ENCODE data around the gene SMAD1. TPM values are rescaled to one million over a fixed set of nuclear protein-coding genes. Genes with fewer than 3 reads are reported as not detected.
A peak's percentile ranks its signal among the peaks of the same experiment; 100 is the strongest.

SMAD1 gene
- total RNA-seq, 1 donor from 2014 or later: 38.6 TPM

- no peak overlapping the region for H3K27ac ChIP-seq (ENCODE audit: low read depth, low read length)
- no peaks in the 10 kb centered on the region for H3K27me3 ChIP-seq (ENCODE audit: control insufficient read depth in 3 of 3, insufficient read depth in 3 of 3, low read length in 3 of 3)
- H3K4me1 ChIP-seq (ENCODE audit: control insufficient read depth in 3 of 3, insufficient read depth in 3 of 3, low read length in 3 of 3): no peaks in the 10 kb centered on the region
- no peaks in the 10 kb centered on the region for H3K36me3 ChIP-seq (ENCODE audit: control insufficient read depth in 3 of 3, insufficient read depth in 3 of 3, low read length in 3 of 3)
- no peak overlapping the region for H3K4me3 ChIP-seq (ENCODE audit: low read length in 3 of 3)
- H3K9ac ChIP-seq (ENCODE audit: low read depth in 1 of 3, low read length in 3 of 3): no peak overlapping the region
- no peaks in the 10 kb centered on the region for H3K9me3 ChIP-seq (ENCODE audit: control insufficient read depth in 3 of 3, low read length in 3 of 3)
These were observed 29.0 kb upstream of the SMAD1 start for GRCh38 chr4:145452447-145453162.

DNA sequence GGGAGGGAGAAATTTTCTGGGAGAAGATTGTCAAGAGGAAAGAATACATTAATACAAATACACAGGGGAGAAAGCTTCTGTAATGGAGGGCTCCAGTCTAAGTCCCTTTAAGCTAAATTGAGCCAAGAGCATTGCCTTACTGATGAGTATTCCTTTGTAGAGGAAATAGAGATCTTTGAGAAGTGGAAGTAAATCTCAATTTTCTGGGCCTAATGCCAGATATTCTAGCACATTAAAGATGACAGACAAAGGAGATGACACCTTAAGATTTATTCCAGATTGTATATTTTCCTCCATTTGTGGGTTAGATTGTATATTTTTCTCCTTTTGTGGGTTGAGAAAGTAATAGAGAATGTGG, 28.5 kb upstream of the SMAD1 start:
- no peak overlapping the region for H3K4me3 ChIP-seq (ENCODE audit: low read length in 3 of 3)
- H3K27ac ChIP-seq (ENCODE audit: low read depth, low read length): no peak overlapping the region
- H3K27me3 ChIP-seq (ENCODE audit: control insufficient read depth in 3 of 3, insufficient read depth in 3 of 3, low read length in 3 of 3): no peaks in the 10 kb centered on the region
- no peak overlapping the region for H3K9ac ChIP-seq (ENCODE audit: low read depth in 1 of 3, low read length in 3 of 3)
- H3K4me1 ChIP-seq (ENCODE audit: control insufficient read depth in 3 of 3, insufficient read depth in 3 of 3, low read length in 3 of 3): no peaks in the 10 kb centered on the region
- no peaks in the 10 kb centered on the region for H3K36me3 ChIP-seq (ENCODE audit: control insufficient read depth in 3 of 3, insufficient read depth in 3 of 3, low read length in 3 of 3)
- H3K9me3 ChIP-seq (ENCODE audit: control insufficient read depth in 3 of 3, low read length in 3 of 3): no peaks in the 10 kb centered on the region

- Histone ChIP-seq H3K4me1 (ENCODE audit: control insufficient read depth in 3 of 3, insufficient read depth in 3 of 3, low read length in 3 of 3) (no peaks in the 10 kb centered on the region), H3K27me3 (ENCODE audit: control insufficient read depth in 3 of 3, insufficient read depth in 3 of 3, low read length in 3 of 3) (no peaks in the 10 kb centered on the region), H3K36me3 (ENCODE audit: control insufficient read depth in 3 of 3, insufficient read depth in 3 of 3, low read length in 3 of 3) (no peaks in the 10 kb centered on the region), H3K4me3 (ENCODE audit: low read length in 3 of 3) (no peak overlapping the region), H3K9ac (ENCODE audit: low read depth in 1 of 3, low read length in 3 of 3) (no peak overlapping the region), H3K9me3 (ENCODE audit: control insufficient read depth in 3 of 3, low read length in 3 of 3) (peaks cover 0 to 4% (median 0%) of the 10 kb centered on the region in 3 donors), H3K27ac (ENCODE audit: low read depth, low read length) (no peak overlapping the region)
These were observed 8.4 kb upstream of the SMAD1 start for GRCh38 chr4:145473203-145473602.

DNA sequence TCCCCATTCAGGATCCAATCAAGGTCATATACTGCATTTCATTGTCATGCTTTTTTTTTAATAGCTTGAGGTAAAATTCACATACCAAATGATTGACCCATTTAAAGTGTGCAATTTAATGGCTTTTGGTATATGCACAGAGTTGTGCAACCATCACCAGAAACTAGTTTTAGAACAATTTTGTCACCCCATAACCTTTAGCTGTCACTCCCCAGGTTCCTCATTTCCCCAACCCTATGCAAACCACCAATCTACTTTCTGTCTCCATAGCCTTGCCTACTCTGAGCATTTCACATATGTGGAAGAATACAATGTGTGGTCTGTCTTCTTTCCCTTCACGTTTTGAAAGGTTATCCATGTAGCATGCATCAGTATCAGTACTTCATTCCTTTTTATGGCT, 1.4 kb upstream of the SMAD1 start:
- no peak overlapping the region for H3K27ac ChIP-seq (ENCODE audit: low read depth, low read length)

DNA sequence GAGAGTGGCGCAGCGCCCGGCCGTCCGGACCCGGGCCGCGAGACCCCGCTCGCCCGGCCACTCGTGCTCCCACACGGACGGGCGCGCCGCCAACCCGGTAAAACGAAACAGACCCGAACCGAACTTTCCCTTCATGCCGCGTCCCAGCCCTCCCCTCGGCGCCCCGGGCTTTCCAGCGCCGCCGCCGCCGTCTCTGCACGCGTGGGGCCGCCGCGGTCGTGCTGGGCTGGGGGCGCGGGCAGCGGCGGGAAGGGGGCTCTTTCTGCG, 222 bp downstream of the SMAD1 start:
- peak overlapping the region; percentile 90 for H3K9ac ChIP-seq (ENCODE audit: low read depth in 1 of 3, low read length in 3 of 3)
- H3K4me1 ChIP-seq (ENCODE audit: control insufficient read depth in 3 of 3, insufficient read depth in 3 of 3, low read length in 3 of 3): peaks cover 10 to 25% (median 13%) of the 10 kb centered on the region in 3 donors
- H3K4me3 ChIP-seq (ENCODE audit: low read length in 3 of 3): peak overlapping the region; percentile 78 to 94 (median 79)

More for the DNA sequence above, 1.4 kb upstream of the SMAD1 start:
- Histone ChIP-seq H3K27me3 (ENCODE audit: control insufficient read depth in 3 of 3, insufficient read depth in 3 of 3, low read length in 3 of 3) (no peaks in the 10 kb centered on the region), H3K4me1 (ENCODE audit: control insufficient read depth in 3 of 3, insufficient read depth in 3 of 3, low read length in 3 of 3) (peaks cover 10 to 25% (median 13%) of the 10 kb centered on the region in 3 donors), H3K9me3 (ENCODE audit: control insufficient read depth in 3 of 3, low read length in 3 of 3) (no peaks in the 10 kb centered on the region), H3K9ac (ENCODE audit: low read depth in 1 of 3, low read length in 3 of 3) (no peak overlapping the region), H3K36me3 (ENCODE audit: control insufficient read depth in 3 of 3, insufficient read depth in 3 of 3, low read length in 3 of 3) (no peaks in the 10 kb centered on the region), H3K4me3 (ENCODE audit: low read length in 3 of 3) (no peak overlapping the region)

DNA sequence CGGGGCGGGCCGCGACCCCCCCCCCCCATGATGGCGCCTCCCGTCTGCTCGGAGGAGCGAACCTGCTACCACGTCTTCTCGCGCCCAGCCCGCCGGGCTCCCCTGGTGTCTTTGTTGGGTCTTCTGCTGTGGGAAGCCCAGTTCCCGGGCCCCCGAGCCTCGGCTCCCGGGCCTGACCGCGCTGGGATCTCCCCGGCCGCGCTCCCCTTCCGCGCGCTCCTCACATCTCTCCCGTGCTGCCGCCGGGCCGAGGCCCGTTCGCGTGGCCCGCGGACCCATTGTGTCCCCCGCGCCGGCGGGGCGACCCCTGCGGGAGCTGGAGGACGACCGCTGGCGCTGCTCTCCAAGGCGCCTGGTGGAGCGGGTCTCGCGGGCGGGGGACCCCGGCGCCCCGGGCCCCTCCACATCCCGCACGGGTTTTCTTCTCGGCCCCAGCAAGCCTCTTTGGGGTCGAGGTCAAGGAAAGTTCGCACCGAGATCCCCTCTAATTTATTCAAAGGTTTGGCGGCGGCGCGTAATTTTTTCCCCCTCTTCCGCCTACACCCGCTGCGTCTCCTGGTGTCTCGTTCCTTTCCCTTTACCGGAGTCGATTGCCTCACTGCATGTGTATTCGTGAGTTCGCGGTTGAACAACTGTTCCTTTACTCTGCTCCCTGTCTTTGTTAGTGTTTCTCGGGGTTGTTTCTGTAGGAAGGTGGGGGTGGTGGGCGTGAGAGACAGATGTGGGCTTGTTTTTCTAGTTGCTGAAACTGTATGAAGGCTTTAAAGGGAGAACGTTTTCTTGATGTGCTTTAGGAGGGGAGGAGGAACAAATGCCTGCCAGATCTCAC, 770 bp downstream of the SMAD1 start:
- Histone ChIP-seq H3K27ac (ENCODE audit: low read depth, low read length) (peak overlapping the region; percentile 95), H3K4me1 (ENCODE audit: control insufficient read depth in 3 of 3, insufficient read depth in 3 of 3, low read length in 3 of 3) (peaks cover 10 to 25% (median 17%) of the 10 kb centered on the region in 3 donors), H3K36me3 (ENCODE audit: control insufficient read depth in 3 of 3, insufficient read depth in 3 of 3, low read length in 3 of 3) (no peaks in the 10 kb centered on the region), H3K4me3 (ENCODE audit: low read length in 3 of 3) (peak overlapping the region; percentile 78 to 94 (median 79)), H3K9ac (ENCODE audit: low read depth in 1 of 3, low read length in 3 of 3) (peak overlapping the region; percentile 90), H3K27me3 (ENCODE audit: control insufficient read depth in 3 of 3, insufficient read depth in 3 of 3, low read length in 3 of 3) (no peaks in the 10 kb centered on the region), H3K9me3 (ENCODE audit: control insufficient read depth in 3 of 3, low read length in 3 of 3) (no peaks in the 10 kb centered on the region)

More for the DNA sequence above, 222 bp downstream of the SMAD1 start:
- Histone ChIP-seq H3K9me3 (ENCODE audit: control insufficient read depth in 3 of 3, low read length in 3 of 3) (no peaks in the 10 kb centered on the region), H3K36me3 (ENCODE audit: control insufficient read depth in 3 of 3, insufficient read depth in 3 of 3, low read length in 3 of 3) (no peaks in the 10 kb centered on the region), H3K27me3 (ENCODE audit: control insufficient read depth in 3 of 3, insufficient read depth in 3 of 3, low read length in 3 of 3) (no peaks in the 10 kb centered on the region), H3K27ac (ENCODE audit: low read depth, low read length) (peak overlapping the region; percentile 95)

- H3K27me3 ChIP-seq (ENCODE audit: control insufficient read depth in 3 of 3, insufficient read depth in 3 of 3, low read length in 3 of 3): no peaks in the 10 kb centered on the region
- peak overlapping the region; percentile 78 to 94 (median 79) for H3K4me3 ChIP-seq (ENCODE audit: low read length in 3 of 3)
- peaks cover 10 to 25% (median 20%) of the 10 kb centered on the region in 3 donors for H3K4me1 ChIP-seq (ENCODE audit: control insufficient read depth in 3 of 3, insufficient read depth in 3 of 3, low read length in 3 of 3)
- peak overlapping the region; percentile 95 for H3K27ac ChIP-seq (ENCODE audit: low read depth, low read length)
- H3K9me3 ChIP-seq (ENCODE audit: control insufficient read depth in 3 of 3, low read length in 3 of 3): no peaks in the 10 kb centered on the region
- no peaks in the 10 kb centered on the region for H3K36me3 ChIP-seq (ENCODE audit: control insufficient read depth in 3 of 3, insufficient read depth in 3 of 3, low read length in 3 of 3)
- H3K9ac ChIP-seq (ENCODE audit: low read depth in 1 of 3, low read length in 3 of 3): peak overlapping the region; percentile 90
These were observed 1.9 kb downstream of the SMAD1 start for GRCh38 chr4:145483514-145483913.

DNA sequence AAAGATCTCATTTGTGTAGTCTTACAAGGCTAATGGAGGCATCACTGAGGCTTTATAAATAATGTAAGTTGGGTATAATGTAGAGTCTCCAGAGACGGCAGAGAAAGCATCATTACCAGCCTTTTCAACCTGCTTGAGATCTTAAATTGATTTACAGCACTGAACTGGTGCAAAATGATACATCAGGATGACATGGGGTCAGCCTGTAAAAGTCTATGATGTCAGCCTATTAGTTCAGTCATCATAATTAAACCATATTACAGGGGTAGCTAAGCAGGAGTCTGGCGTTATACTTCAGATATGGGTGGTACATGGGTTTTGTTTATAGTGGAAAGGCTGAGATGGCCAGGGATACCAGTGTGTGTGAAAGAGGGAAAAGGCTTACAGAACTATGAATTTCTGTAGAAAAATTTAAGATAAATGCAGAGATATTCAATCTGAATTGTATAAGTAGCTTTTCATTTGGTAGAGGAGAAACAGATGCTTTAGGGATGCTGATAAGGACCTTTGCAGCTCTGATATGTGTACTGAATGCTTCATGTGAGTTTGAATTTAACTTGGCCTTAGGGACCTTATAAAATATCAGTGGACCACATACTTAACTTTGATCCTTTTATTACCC, 2.7 kb downstream of the SMAD1 start:
- H3K9ac ChIP-seq (ENCODE audit: low read depth in 1 of 3, low read length in 3 of 3): peak overlapping the region in 2 of 3 donors; percentile 5 to 90
- H3K4me3 ChIP-seq (ENCODE audit: low read length in 3 of 3): peak overlapping the region; percentile 22 to 94 (median 23)
- H3K27ac ChIP-seq (ENCODE audit: low read depth, low read length): no peak overlapping the region
- H3K4me1 ChIP-seq (ENCODE audit: control insufficient read depth in 3 of 3, insufficient read depth in 3 of 3, low read length in 3 of 3): peaks cover 10 to 25% (median 20%) of the 10 kb centered on the region in 3 donors
- no peaks in the 10 kb centered on the region for H3K36me3 ChIP-seq (ENCODE audit: control insufficient read depth in 3 of 3, insufficient read depth in 3 of 3, low read length in 3 of 3)
- no peaks in the 10 kb centered on the region for H3K27me3 ChIP-seq (ENCODE audit: control insufficient read depth in 3 of 3, insufficient read depth in 3 of 3, low read length in 3 of 3)
- no peaks in the 10 kb centered on the region for H3K9me3 ChIP-seq (ENCODE audit: control insufficient read depth in 3 of 3, low read length in 3 of 3)

GRCh38 chr4:145485120-145485519, 3.5 kb downstream of the SMAD1 start:
- H3K9me3 ChIP-seq (ENCODE audit: control insufficient read depth in 3 of 3, low read length in 3 of 3): no peaks in the 10 kb centered on the region
- no peak overlapping the region for H3K9ac ChIP-seq (ENCODE audit: low read depth in 1 of 3, low read length in 3 of 3)
- H3K27me3 ChIP-seq (ENCODE audit: control insufficient read depth in 3 of 3, insufficient read depth in 3 of 3, low read length in 3 of 3): no peaks in the 10 kb centered on the region
- peak overlapping the region in 1 of 3 donors; percentile 17 for H3K4me3 ChIP-seq (ENCODE audit: low read length in 3 of 3)
- H3K36me3 ChIP-seq (ENCODE audit: control insufficient read depth in 3 of 3, insufficient read depth in 3 of 3, low read length in 3 of 3): no peaks in the 10 kb centered on the region
- no peak overlapping the region for H3K27ac ChIP-seq (ENCODE audit: low read depth, low read length)
- H3K4me1 ChIP-seq (ENCODE audit: control insufficient read depth in 3 of 3, insufficient read depth in 3 of 3, low read length in 3 of 3): peaks cover 10 to 27% (median 21%) of the 10 kb centered on the region in 3 donors

- no peaks in the 10 kb centered on the region for H3K36me3 ChIP-seq (ENCODE audit: control insufficient read depth in 3 of 3, insufficient read depth in 3 of 3, low read length in 3 of 3)
- no peaks in the 10 kb centered on the region for H3K27me3 ChIP-seq (ENCODE audit: control insufficient read depth in 3 of 3, insufficient read depth in 3 of 3, low read length in 3 of 3)
- peaks cover 9 to 27% (median 26%) of the 10 kb centered on the region in 3 donors for H3K4me1 ChIP-seq (ENCODE audit: control insufficient read depth in 3 of 3, insufficient read depth in 3 of 3, low read length in 3 of 3)
- H3K9me3 ChIP-seq (ENCODE audit: control insufficient read depth in 3 of 3, low read length in 3 of 3): no peaks in the 10 kb centered on the region
- no peak overlapping the region for H3K4me3 ChIP-seq (ENCODE audit: low read length in 3 of 3)
- no peak overlapping the region for H3K27ac ChIP-seq (ENCODE audit: low read depth, low read length)
- no peak overlapping the region for H3K9ac ChIP-seq (ENCODE audit: low read depth in 1 of 3, low read length in 3 of 3)
These were observed 5.0 kb downstream of the SMAD1 start for GRCh38 chr4:145486603-145487002.

Data from skeletal muscle tissue (tissue), 4 donors.